ENCODE data around the gene CDH9.

The CDH9 gene

GRCh38 chr5:27011274-27011673 is 27.1 kb downstream of the CDH9 start:
- Histone ChIP-seq H3K4me3 (ENCODE audit: insufficient read depth, low read length, poor library complexity, severe bottlenecking) (no peak overlapping the region), H3K36me3 (ENCODE audit: low read length) (0 out of 2 replicates have a peak, but pooled peaks cover under 1% of the 10 kb centered on the region), H3K4me2 (ENCODE audit: low read depth, low read length, poor library complexity, severe bottlenecking) (no peak overlapping the region), H3K9ac (ENCODE audit: low read length) (no peak overlapping the region), H3K9me2 (replicated peaks; ENCODE audit: insufficient read depth, low read length) (no peaks in the 10 kb centered on the region), H3F3A (ENCODE audit: insufficient read depth) (no peaks in the 10 kb centered on the region), H3K79me2 (ENCODE audit: insufficient read depth, low read length) (no peaks in the 10 kb centered on the region), H3K27ac (ENCODE audit: low read depth, low read length) (no peak overlapping the region), H3K9me3 (ENCODE audit: insufficient read depth, low read length) (no peaks in the 10 kb centered on the region), H3K27me3 (ENCODE audit: low read length) (no peaks in the 10 kb centered on the region), H4K20me1 (ENCODE audit: low read depth, low read length) (no peaks in the 10 kb centered on the region), H2AFZ (ENCODE audit: low read depth, low read length, severe bottlenecking) (peak overlapping the region; percentile 19)
- no peak for TF ChIP-seq EZH2phosphoT487 (conservative IDR thresholded peaks at IDR 0.05; ENCODE audit: low read length)
- TF ChIP-seq, protein P1, sequence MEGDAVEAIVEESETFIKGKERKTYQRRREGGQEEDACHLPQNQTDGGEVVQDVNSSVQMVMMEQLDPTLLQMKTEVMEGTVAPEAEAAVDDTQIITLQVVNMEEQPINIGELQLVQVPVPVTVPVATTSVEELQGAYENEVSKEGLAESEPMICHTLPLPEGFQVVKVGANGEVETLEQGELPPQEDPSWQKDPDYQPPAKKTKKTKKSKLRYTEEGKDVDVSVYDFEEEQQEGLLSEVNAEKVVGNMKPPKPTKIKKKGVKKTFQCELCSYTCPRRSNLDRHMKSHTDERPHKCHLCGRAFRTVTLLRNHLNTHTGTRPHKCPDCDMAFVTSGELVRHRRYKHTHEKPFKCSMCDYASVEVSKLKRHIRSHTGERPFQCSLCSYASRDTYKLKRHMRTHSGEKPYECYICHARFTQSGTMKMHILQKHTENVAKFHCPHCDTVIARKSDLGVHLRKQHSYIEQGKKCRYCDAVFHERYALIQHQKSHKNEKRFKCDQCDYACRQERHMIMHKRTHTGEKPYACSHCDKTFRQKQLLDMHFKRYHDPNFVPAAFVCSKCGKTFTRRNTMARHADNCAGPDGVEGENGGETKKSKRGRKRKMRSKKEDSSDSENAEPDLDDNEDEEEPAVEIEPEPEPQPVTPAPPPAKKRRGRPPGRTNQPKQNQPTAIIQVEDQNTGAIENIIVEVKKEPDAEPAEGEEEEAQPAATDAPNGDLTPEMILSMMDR (IDR thresholded peaks at IDR 0.05; ENCODE audit: insufficient read depth, low read length, poor library complexity, severe bottlenecking) = no peak

DNA sequence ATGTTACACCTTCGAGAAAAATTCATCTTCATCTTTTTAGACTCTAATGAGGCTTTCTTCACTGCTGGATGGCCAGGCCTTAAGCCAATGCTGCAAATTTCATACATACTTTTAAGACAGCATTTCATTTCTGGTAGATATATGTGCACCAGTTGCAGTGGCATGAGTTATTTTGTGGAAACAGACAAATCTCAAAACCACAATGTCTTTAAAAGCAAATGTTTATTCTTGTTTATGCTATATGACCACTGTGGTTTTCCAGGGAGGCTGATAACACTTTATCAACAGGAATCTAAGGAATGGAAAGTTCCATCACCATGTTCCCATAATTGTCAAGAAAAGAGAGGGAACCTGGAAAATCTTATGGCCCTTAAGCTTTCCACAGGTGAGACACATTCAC is 27.7 kb downstream of the CDH9 start:
- Histone ChIP-seq H3K27me3 (ENCODE audit: low read length) (no peaks in the 10 kb centered on the region), H4K20me1 (ENCODE audit: low read depth, low read length) (no peaks in the 10 kb centered on the region), H3K9me2 (replicated peaks; ENCODE audit: insufficient read depth, low read length) (no peaks in the 10 kb centered on the region), H3K9me3 (ENCODE audit: insufficient read depth, low read length) (no peaks in the 10 kb centered on the region), H3K27ac (ENCODE audit: low read depth, low read length) (no peak overlapping the region), H3K36me3 (ENCODE audit: low read length) (no peaks in the 10 kb centered on the region), H3K4me2 (ENCODE audit: low read depth, low read length, poor library complexity, severe bottlenecking) (no peak overlapping the region), H3K9ac (ENCODE audit: low read length) (no peak overlapping the region), H2AFZ (ENCODE audit: low read depth, low read length, severe bottlenecking) (peak overlapping the region; percentile 11), H3F3A (ENCODE audit: insufficient read depth) (no peaks in the 10 kb centered on the region), H3K79me2 (ENCODE audit: insufficient read depth, low read length) (no peaks in the 10 kb centered on the region), H3K4me3 (ENCODE audit: insufficient read depth, low read length, poor library complexity, severe bottlenecking) (no peak overlapping the region)
- TF ChIP-seq, protein P1 (IDR thresholded peaks at IDR 0.05; ENCODE audit: insufficient read depth, low read length, poor library complexity, severe bottlenecking) = no peak
- no peak for TF ChIP-seq EZH2phosphoT487 (conservative IDR thresholded peaks at IDR 0.05; ENCODE audit: low read length)

DNA sequence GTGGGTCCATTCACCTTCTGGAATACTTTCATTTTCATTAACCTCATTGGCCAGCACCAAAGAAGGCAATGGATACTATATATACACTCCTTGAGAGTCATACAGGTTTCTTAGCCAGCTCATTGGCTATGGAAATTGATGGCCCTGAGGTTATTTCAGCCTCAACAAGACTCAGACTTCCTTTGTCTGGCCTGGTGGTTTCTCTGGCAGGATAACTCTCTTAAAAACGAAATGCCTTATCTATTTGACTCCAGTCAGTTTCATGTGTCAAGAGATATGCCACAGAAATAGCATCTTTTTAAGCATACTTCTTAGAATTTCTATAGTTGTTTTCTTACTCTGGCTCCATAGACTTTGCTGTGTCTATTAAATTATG is 28.9 kb downstream of the CDH9 start:
- TF ChIP-seq, protein P1 (IDR thresholded peaks at IDR 0.05; ENCODE audit: insufficient read depth, low read length, poor library complexity, severe bottlenecking) = no peak
- TF ChIP-seq EZH2phosphoT487 (conservative IDR thresholded peaks at IDR 0.05; ENCODE audit: low read length) = no peak
- H3K9me3 ChIP-seq (ENCODE audit: insufficient read depth, low read length) = no peaks in the 10 kb centered on the region
- H3K27ac ChIP-seq (ENCODE audit: low read depth, low read length) = no peak overlapping the region
- H3K4me3 ChIP-seq (ENCODE audit: insufficient read depth, low read length, poor library complexity, severe bottlenecking) = no peak overlapping the region
- no peak overlapping the region for H3K4me2 ChIP-seq (ENCODE audit: low read depth, low read length, poor library complexity, severe bottlenecking)
- H3K9me2 ChIP-seq (replicated peaks; ENCODE audit: insufficient read depth, low read length) = no peaks in the 10 kb centered on the region
- peak overlapping the region; percentile 2 for H2AFZ ChIP-seq (ENCODE audit: low read depth, low read length, severe bottlenecking)
- H4K20me1 ChIP-seq (ENCODE audit: low read depth, low read length) = no peaks in the 10 kb centered on the region
- no peak overlapping the region for H3K9ac ChIP-seq (ENCODE audit: low read length)
- H3F3A ChIP-seq (ENCODE audit: insufficient read depth) = no peaks in the 10 kb centered on the region
- H3K79me2 ChIP-seq (ENCODE audit: insufficient read depth, low read length) = no peaks in the 10 kb centered on the region
- no peaks in the 10 kb centered on the region for H3K36me3 ChIP-seq (ENCODE audit: low read length)
- H3K27me3 ChIP-seq (ENCODE audit: low read length) = no peaks in the 10 kb centered on the region

All from SU-DHL-6 (cell line).